Breast epithelium (tissue), 4 donors: ENCODE measurements around the gene TGM2. TPM values are rescaled to one million over a fixed set of nuclear protein-coding genes. Genes with fewer than 3 reads are reported as not detected.

ENCODE experiments used
- DNase-seq, 2 donors: peaks; one replicate each; pipeline ENCODE4 v3.0.0-alpha.2; 2019; ENCODE audit warnings: low spot score in 2 of 2
- H3K27ac ChIP-seq, 2 donors: fragments of 200-600 bp; sonication (generic) in 1 of 2; one replicate each; pipeline ENCODE4 v1.5.1; 2016 to 2019; ENCODE audit warnings: mild to moderate bottlenecking in 1 of 2
- H3K27me3 ChIP-seq, 2 donors: fragments of 200-600 bp; sonication (generic) in 1 of 2; one replicate each; pipeline versions ENCODE4 v1.5.1 to v1.6.0; 2017 to 2019; ENCODE audit warnings: control low read depth in 1 of 2, mild to moderate bottlenecking in 1 of 2
- H3K36me3 ChIP-seq: fragments of 200-600 bp; one replicate; pipeline ENCODE4 v1.5.1; 2019
- H3K4me1 ChIP-seq, 2 donors: fragments of 200-600 bp; sonication (generic); one replicate each; pipeline ENCODE4 v1.5.1; 2016 to 2019; ENCODE audit warnings: control low read depth in 1 of 2
- H3K4me3 ChIP-seq, 3 donors: fragments of 200-600 bp; sonication (generic); 1 replicate in 2 of 3; 2 replicates in 1 of 3; pipeline ENCODE4 v1.5.1; 2016 to 2019; ENCODE audit warnings: mild to moderate bottlenecking in 3 of 3, moderate library complexity in 2 of 3
- H3K9me3 ChIP-seq, 2 donors: fragments of 200-600 bp; sonication (generic) in 1 of 2; one replicate each; pipeline ENCODE4 v1.5.1; 2016 to 2019; ENCODE audit warnings: control low read depth in 1 of 2
- CTCF ChIP-seq, 3 donors: fragments of 450-650 bp; IDR thresholded peaks; one replicate each; pipeline ENCODE4 v1.5.1; 2016 to 2017; ENCODE audit warnings: antibody characterized with exemption in 3 of 3, mild to moderate bottlenecking in 3 of 3, moderate library complexity in 3 of 3
- POLR2A ChIP-seq: fragments of 450-650 bp; IDR thresholded peaks from one replicate; pipeline ENCODE4 v1.6.1; 2016; ENCODE audit warnings: antibody characterized with exemption, mild to moderate bottlenecking, moderate library complexity
- POLR2AphosphoS5 ChIP-seq, 3 donors: sonication (generic); formaldehyde crosslinking; IDR thresholded peaks; one replicate each; pipeline ENCODE4 v1.6.1; 2017; ENCODE audit warnings: antibody characterized with exemption in 3 of 3
- intact Hi-C: fragments of 100-400 bp; cut with DNase I; formaldehyde crosslinking; loops from one replicate; pipeline ENCODE4 v1.15.1; 2023; ENCODE audit warnings: low total_unique reads
- total RNA-seq, 3 donors: library from RNA; depleted of rRNA; stranded (reverse); fragments of >200 nt; gene quantifications; one replicate each; pipeline ENCODE4 v1.1.0, GENCODE V29; 2016

TGM2 gene
- 10 to 100 TPM; 10.7 to 44.9 (median 15.2) TPM for total RNA-seq

GRCh38 chr20:38165089-38165965 lies at the start of gene TGM2:
TGM2 (minus strand) TSS chr20:38165270; CDS start chr20:38165198, 72 bp downstream.
- H3K27ac ChIP-seq: peak within 1 kb of the TSS in 1 of 2 donors; percentile 0
- intact Hi-C loops: no loop called here
- no peaks in the 10 kb centered on the region for H3K36me3 ChIP-seq
- peaks cover 0 to 6% of the 10 kb centered on the region in 2 donors for H3K4me1 ChIP-seq
- H3K27me3 ChIP-seq: no peaks in the 10 kb centered on the region
- no peak for DNase-seq
- H3K9me3 ChIP-seq: no peaks in the 10 kb centered on the region
- peak within 1 kb of the TSS; percentile 39 to 60 (median 40) for H3K4me3 ChIP-seq
- TF ChIP-seq CTCF (IDR thresholded peaks at IDR 0.05): peak; percentile 54 to 88 (median 71)
- TF ChIP-seq POLR2AphosphoS5 (IDR thresholded peaks at IDR 0.05): no peak

GRCh38 chr20:38214256-38215193 lies 49.5 kb upstream of the TGM2 start:
- Histone ChIP-seq H3K4me3 (no peak overlapping the region), H3K4me1 (no peaks in the 10 kb centered on the region), H3K27me3 (no peaks in the 10 kb centered on the region), H3K27ac (no peak overlapping the region), H3K36me3 (no peaks in the 10 kb centered on the region), H3K9me3 (no peaks in the 10 kb centered on the region)
- TF ChIP-seq POLR2AphosphoS5 (IDR thresholded peaks at IDR 0.05) (no peak), POLR2A (no peak), CTCF (IDR thresholded peaks at IDR 0.05) (no peak)
- DNase-seq: no peak
- intact Hi-C loops: no loop called here

- H3K9me3 ChIP-seq: no peaks in the 10 kb centered on the region
- intact Hi-C loops: no loop called here
- H3K36me3 ChIP-seq: no peaks in the 10 kb centered on the region
- H3K27ac ChIP-seq: no peak overlapping the region
- H3K4me3 ChIP-seq: no peak overlapping the region
- no peaks in the 10 kb centered on the region for H3K4me1 ChIP-seq
- H3K27me3 ChIP-seq: no peaks in the 10 kb centered on the region
- TF ChIP-seq CTCF (IDR thresholded peaks at IDR 0.05) (no peak), POLR2A (no peak), POLR2AphosphoS5 (IDR thresholded peaks at IDR 0.05) (no peak)
- no peak for DNase-seq
Observed at GRCh38 chr20:38213607-38213940, 48.5 kb upstream of the TGM2 start.

- DNase-seq: no peak
Observed at GRCh38 chr20:38212806-38213606, 47.9 kb upstream of the TGM2 start.

More at GRCh38 chr20:38212806-38213606, 47.9 kb upstream of the TGM2 start:
- H3K36me3 ChIP-seq: no peaks in the 10 kb centered on the region
- TF ChIP-seq POLR2AphosphoS5 (IDR thresholded peaks at IDR 0.05) (no peak), POLR2A (no peak), CTCF (IDR thresholded peaks at IDR 0.05) (no peak)
- H3K4me1 ChIP-seq: no peaks in the 10 kb centered on the region
- H3K27ac ChIP-seq: no peak overlapping the region
- H3K27me3 ChIP-seq: no peaks in the 10 kb centered on the region
- no peak overlapping the region for H3K4me3 ChIP-seq
- H3K9me3 ChIP-seq: no peaks in the 10 kb centered on the region
- intact Hi-C loops: no loop called here
